Measurements from ENCODE around the gene TMEM62.
"Not testable (repeated sequence)": the region's sequence is repeated elsewhere in the genome, so short reads cannot be mapped to it uniquely, and the experiment has no call there.

Gene TMEM62

DNA sequence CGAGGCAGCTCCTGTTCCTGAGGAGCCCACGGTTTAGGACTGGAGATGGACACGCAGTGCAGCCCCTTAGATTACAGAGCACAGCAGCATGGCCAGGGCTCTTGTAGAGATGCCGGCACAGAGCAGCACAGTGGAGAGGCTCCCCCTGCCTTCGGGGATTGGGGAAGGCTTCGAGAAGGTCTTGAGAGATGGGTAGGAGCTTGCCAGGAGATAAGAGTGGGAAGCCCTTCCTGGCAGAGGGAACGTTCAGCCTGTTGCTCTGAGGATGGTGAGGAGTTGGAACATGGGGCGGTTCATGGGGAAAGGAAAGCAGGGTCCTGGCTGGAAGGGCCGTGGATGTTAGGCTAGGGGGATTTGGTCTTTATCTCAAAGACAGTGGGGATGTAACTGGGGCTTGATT, 77.4 kb downstream of the TMEM62 start:
- DNase-seq, result no peak

DNA sequence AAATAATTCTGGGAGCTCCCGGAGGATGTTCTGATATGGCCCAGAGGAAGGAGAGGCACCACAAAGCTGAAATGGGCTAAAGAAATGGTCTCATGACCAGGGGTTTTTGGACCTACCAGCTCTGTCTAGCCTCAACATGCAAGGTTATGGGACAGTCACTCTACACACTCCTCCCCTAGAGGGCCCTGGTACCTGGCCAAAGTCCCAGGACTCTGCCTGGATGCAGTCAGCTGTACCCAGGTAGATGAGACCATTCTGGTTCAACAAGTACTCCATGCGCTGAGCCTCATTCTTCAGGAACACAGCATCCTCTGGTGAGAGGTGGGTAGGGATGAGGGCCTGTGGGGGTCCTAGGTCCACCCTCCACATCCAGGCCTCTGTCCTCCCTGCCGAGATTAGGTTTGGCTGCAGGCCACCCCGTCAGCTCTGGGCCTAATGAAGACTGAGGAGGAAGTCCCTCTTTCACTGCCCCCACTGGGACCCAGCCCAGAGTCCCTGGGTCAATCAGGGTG, 77.9 kb downstream of the TMEM62 start:
- DNase-seq, result no peak

DNA sequence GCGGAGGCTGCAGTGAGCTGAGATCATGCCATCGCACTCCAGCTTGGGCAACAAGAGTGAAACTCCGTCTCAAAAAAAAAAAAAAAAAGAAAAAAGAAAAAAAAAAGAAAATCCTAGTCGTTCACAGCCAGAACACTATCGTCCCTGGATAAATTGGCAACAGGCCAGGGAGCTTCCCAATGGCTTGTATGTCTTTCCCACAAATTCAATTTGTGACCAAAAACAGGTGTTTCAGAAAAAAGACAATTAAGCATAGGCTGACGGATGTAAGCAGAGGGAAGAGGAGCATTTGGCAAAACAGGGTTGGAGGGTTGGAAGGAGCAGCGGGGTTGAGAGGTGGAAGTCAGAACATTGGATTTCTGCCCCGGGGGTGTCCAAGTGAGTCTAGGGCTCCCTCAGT, 78.9 kb downstream of the TMEM62 start:
- DNase-seq, result no peak

DNA sequence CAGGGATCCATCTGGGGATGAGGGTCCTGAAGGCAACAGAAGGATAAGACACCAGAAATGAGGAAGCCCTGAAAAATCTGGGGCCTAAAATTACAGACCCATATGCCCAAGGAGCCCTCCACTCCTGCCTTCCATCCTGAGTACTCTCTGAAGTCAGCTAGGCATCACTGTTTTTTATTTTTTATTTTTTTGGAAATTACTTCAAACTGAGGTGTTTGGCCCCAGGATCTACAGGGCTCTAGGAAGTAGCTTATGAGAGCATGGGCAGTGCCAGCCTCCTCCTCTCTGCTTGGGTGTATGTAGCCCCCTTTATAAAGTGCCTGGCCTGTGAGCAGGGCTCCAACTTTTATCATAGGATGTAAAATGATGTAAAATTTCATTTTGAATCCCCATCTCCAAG, 79.6 kb downstream of the TMEM62 start:
- DNase-seq, result no peak

DNA sequence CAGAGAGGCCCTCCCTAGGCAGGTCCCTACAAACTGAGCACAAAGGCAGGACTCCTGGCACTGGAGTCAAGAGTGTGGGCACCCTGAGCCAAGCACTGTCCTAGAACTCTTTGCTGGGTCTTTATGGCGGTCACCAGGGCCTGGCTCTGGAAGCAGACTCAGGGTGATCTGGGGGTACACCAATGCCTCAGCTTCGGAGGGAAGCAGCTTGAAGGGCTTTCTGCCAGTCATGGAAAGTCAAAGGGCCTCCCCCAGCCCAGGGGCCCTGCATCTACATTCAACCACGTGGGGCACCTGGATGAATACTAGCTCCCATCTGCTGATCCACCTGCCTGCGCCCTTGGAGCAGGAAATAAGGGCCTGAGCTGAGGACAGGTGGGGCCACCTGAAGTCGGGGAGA, 80.1 kb downstream of the TMEM62 start:
- DNase-seq, result no peak

DNA sequence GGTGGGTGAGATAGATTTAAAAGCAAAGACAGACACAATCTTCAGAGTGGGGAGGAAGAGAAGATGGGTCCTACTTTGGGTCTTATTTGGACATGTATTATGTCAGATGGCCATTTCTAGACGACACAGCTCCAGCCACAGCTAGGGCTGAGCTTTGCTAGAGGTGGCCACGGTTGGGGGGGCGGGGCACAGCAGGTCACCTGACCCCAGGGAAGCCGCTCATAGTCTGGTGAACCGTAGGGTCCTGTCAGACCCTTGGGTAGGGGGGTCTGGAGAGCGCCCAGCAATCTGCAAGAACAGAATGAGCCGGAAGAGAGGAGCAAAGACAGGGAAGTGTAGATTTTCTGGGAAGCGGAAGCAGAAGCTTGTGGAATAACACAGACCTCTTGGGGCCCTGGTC, 80.8 kb downstream of the TMEM62 start:
- DNase-seq, result no peak

DNA sequence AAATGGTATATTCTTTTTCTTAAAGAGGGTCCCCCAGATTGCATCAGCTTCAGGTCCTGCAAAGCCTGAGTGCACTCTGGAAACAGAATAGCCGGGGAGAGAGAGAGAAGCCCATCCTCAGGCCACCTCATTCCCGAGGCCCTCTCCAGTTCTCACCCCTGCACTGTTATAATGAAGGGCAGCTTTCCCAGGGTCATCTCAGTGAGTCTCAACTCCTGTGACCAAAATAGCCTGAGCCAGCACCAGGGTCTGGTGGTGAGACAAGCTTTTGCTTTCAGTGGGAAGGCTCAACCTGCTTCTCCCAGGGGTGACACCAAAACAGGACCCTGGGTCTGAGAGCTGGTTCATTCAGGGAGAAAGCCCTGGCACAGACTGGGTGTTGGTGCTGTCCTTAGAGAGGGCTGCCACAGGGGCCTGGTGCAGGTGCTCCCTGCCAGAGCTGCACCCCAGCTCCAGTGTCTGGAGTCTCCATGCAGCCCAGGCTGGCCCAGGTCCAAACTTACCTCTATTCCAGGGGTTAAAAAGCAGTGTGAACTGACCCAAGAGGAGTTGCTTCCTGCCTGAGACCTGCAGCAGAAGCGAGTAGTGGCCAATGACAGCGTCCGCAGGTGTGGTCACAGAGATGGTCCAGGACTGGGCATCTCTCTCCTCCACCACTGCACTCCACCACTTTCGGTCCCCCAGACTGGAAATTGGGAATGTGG, 81.4 kb downstream of the TMEM62 start:
- DNase-seq, result no peak

DNA sequence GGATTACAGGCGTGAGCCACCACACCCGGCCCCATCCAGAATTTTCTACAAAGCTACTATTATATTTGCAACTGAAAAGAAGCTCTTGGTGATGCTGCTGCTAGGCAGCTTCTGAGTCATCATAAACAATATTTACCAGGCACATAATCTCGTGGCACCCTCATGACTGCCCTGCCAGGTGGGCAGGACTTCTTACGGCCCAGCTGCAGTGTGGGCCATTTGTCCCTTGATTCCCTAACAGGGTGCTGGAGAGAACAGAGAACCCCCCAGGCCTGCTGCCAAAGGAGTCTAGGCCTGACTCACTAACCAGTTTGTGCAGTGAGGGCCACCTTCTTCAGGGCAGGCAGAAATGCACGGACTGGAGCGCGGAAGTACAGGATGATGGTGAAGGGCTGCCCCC, 82.6 kb downstream of the TMEM62 start:
- DNase-seq, result no peak

DNA sequence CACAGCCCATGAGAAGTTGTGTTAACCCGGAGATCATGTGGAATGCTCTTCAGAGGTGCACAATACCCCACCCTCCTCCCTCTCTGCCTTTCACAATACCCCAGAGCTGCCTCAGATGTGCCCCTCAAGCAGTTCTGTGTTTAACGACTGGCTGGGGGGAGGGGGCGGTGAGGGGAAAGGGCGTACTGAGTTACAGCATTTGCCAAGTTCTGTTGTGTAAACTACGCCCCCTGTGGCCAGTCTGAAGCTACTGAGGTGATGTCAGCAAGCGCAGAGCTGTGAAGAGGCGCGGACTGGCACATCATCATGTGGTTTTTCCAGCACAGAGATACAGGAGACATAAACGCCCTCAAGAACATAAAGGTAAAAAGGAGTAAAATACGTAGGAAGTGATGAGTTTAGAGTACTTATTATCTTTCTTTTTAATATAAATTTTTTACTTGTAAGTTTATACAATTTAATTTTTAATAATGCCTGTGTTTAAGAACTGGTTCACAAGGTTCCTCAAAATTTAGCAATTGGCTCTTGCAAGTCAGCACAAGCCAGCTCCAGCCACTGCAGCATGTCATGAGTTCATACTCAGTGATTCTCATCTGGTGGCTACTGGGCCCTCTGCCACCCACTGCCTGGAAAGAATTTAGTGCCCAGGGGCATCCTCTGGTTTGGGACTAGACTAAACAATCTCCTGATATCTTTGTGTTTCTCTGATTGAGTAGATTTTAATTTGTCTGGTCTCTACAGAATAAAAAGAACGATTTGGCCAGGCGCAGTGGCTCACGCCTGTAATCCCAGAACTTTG, 85.7 kb downstream of the TMEM62 start:
- no peak for DNase-seq

DNA sequence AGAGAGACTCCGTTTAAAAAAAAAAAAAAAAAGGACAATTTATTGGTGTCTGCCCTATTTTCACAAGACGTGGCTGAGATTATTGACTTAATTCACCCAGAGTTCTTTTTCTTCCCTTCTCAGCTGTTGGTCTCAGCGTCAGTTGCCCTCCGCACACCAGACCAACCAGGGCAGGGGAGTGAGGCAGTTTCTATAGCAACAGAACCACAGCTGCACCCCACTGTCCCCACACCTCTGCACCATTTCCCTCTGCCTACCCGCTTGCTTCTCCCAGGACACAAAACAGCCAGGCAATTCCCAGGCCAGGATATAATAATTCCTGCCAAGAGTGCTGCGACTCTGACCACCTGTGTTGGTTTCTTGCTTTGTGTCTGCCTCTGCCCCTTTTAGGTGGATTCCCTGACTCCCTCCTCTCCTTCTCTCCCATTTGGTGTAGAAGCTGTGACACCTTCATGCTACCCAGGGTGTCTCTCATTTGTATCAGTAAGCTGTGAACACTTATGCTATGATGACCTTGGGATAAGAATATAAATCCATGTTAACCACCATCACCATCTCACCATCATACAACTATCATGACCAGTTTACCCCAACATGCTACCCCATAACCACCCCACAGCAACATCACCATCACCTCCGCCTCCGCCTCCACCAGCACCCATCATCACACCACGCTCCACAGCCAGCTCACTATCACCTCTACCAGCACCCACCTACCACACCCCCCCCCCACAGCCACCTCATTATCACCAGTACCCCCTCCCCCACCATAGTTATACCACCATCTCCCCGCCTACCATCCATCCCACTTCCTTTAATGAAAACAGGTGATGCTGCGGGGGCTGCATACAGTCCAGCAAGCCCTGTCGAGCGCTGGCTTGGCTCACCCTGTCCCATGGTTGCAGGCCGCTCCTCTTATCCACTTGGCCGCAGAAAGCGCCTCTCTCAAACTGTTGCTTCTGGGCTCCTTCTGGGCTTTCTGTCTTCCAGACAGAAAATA, 86.8 kb downstream of the TMEM62 start:
- no peak for DNase-seq

DNA sequence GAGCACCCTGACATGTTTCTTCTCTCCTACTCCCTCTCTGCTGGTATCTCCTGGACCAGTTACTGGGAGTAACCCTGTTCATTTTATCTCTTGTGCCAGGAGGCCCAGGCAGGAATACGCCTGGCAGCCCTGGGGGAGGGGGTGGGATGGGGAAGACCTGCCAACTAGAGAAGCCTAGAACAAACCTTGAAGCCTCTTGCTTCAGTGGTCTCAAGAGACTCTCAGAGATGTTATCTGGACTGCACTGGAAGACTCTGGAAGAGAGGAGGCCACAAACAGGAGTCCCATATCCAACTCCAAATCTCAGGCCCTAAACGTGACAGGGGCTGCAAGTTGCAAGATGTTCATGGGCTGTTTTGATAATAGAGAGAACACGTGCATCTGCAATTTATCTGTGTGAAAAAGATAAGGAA, 87.6 kb downstream of the TMEM62 start, which contains the start of gene EPB42:
EPB42 (minus strand) TSS at position 28 of the 413 bp plus-strand sequence. CDS start 193 bp downstream, outside the sequence.
- no peak for DNase-seq

DNA sequence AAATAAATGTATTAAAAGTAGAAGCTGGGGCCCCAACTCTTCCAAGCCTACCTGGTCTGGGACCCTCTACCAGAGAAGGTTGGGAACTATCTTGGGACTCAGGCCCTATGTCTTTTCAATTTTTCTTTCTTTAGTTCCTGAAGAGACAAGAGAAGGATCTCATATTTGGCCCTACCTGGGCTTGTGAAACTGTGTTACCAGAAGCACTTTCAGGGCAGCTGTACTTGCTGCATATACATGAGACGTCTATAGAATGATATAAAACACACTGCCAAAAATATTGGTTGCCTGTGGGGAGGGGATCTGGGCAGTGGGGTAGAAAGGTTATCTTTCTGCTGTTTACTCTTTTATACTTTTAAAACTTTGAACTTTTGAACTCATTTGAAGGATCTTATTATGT, 88.0 kb downstream of the TMEM62 start:
- no peak for DNase-seq

DNA sequence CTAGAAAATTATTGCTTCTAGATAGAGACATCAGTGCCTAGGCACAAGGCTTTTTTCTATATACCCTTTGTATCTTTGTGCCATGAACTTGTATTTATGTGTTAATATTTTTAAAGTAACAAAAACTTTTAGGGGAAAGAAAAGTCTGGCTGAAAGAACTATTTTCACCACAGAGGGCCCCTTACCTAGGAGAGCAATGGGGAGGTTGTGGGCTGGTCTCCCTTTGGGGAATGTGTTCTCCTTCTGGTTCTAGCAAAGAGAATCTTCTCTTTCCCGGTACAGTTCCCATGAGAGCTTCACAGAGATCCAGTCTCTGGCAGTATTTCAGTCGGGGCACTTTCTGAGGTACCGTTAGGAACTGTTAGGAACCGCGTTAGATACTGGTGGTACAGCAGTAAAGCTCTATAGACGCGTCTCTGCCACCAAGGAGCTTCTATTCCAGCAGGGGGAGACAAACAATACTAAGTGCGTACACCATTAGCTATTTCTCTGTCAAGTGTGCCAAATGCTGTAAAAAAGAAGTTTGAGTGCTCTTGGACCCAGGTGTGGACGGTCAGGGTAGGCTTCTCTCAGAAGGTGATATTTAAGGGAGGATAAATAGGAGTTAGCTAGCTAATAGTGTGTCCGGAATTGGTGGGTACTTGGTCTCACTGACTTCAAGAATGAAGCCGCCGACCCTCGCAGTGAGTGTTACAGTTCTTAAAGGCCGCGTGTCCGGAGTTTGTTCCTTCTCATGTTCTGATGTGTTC, 92.0 kb downstream of the TMEM62 start:
- peak; percentile 42 for DNase-seq

DNA sequence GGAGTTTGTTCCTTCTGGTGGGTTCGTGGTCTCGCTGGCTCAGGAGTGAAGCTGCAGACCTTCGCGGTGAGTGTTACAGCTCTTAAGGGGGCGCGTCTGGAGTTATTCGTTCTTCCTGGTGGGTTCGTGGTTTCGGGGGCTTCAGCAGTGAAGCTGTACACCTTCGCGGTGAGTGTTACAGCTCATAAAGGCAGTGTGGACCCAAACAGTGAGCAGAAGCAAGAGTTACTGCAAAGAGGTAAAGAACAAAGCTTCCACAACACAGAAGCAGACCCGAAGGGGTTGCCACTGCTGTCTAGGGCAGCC, 92.5 kb downstream of the TMEM62 start:
- not testable (repeated sequence) for DNase-seq

DNA sequence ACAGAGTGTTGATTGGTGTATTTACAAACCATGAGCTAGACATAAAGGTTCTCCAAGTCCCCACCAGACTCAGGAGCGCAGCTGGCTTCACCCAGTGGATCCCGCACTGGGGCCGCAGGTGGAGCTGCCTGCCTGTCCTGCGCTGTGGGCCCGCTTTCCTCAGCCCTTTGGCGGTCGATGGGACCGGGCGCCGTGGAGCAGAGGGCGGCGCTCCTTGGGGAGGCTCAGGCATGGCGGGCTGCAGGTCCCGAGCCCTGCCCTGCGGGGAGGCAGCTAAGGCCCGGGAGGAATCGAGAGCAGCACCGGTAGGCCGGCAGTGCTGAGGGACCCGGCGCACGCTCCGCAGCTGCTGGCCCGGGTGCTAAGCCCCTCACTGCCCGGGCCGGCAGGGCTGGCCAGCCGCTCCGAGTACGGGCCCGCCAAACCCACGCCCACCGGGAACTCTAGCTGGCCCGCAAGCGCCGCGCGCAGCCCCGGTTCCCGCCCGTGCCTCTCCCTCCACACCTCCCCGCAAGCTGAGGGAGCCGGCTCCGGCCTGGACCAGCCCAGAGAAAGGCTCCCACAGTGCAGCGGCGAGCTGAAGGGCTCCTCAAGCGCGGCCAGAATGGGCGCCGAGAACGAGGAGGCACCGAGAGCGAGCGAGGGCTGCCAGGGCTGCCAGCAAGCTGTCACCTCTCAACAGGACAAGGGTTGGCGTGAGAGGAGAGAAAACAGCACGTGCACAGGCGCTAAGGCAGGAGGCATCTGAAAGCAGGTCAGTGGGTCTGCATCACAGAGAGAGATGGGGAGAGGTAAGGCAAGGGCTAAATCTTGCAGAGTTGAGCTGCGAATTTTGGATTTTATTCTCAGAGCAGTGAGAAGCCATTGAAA, 93.3 kb downstream of the TMEM62 start:
- no peak for DNase-seq

DNA sequence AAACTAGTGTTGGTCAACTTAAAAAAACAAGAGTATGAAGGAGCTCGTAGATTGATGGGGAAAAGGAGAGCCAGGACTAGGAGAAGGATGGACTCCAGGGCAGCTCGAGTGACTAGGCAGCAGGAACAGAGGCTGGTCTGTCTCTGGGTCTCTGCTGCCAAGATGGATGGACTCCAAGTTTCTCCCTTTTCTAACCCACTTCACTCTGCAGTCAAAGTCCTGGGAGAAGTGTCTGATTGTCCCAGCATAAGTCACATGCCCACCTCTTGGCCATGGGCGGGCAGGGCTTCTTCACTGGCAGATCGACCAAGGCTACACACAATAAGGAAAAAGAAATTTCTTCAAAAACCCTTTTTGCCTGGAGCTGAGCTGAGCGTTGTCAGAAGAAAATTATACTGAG, 96.6 kb downstream of the TMEM62 start:
- no peak for DNase-seq

DNA sequence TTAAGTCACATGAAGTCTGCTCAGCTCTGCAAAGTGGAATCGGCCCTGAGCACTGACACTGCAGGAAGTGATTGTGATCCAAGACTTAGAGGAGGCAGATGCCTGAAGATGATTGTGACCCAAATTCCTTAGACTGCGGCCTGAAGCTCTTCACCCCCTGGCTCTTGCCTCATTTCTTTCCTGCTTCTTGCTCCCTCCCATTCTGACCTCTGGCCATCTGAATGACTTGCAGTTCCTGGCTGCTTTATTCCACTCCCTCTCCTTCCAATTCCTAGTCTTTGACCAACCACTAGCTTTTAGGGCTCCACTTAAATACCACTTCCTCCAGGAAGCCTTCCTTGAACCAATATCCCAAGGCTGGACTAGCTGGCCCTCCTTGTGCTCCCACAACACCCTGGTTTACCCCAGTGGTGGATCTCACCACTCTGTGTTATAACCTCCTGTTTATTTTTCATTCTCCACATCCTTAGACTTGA, 97.3 kb downstream of the TMEM62 start:
- DNase-seq, result no peak

DNA sequence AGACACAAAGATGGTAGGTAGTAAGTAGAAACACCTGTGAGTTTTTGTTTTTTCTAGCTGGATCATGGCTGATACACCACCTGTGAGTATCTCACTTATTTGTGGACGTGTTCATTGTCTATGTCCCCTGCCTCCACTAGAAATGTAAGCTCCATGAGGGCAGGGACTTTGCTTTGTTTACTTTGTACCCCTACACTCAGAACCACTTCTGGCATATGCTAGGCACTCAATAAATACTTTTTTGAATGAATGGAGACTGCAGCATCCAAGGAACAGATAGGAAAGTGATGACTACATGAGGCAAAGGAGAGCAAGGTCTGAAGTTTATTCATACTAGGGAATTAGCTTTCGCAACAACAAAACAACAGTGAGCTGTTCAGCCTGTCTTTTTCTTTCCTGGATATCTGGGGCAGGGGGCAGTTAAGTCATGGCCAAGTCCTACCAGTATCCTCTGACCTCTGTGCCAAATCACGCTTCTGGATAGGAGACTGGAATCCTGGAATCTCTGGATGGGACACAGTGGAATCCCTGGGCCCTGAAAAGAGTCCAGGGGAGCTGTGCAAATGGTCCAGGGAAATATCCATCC, 99.0 kb downstream of the TMEM62 start:
- DNase-seq, result no peak
